IPS DF 6.9 (cell line): Measurements from ENCODE around the gene AP1G2.
"Not testable (repeated sequence)": the region's sequence is repeated elsewhere in the genome, so short reads cannot be mapped to it uniquely, and the experiment has no call there.

Experiments
- DNase-seq: peaks from one replicate; pipeline ENCODE4 v3.0.0-alpha.2; 2013; ENCODE audit warnings: low read depth, low spot score
- H3K27ac ChIP-seq: one replicate; pipeline ENCODE4 v1.5.1; 2013; ENCODE audit warnings: low read length, control low read depth
- H3K27me3 ChIP-seq: 2 replicates; pipeline ENCODE4 v1.6.1; 2013; ENCODE audit warnings: mild to moderate bottlenecking, low read length; ENCODE audit not compliant: control insufficient read depth, insufficient read depth
- H3K36me3 ChIP-seq: 2 replicates; pipeline ENCODE4 v1.6.1; 2013; ENCODE audit warnings: low read length; ENCODE audit not compliant: control insufficient read depth, insufficient read depth
- H3K4me1 ChIP-seq: 2 replicates; pipeline ENCODE4 v1.6.1; 2013; ENCODE audit warnings: low read length; ENCODE audit not compliant: control insufficient read depth, insufficient read depth
- H3K4me3 ChIP-seq: 2 replicates; pipeline ENCODE4 v1.5.1; 2013; ENCODE audit warnings: mild to moderate bottlenecking, low read length
- H3K9me3 ChIP-seq: 2 replicates; pipeline ENCODE4 v1.6.1; 2013; ENCODE audit warnings: low read length, inconsistent platforms; ENCODE audit not compliant: control insufficient read depth, insufficient read depth
- WGBS: extraction: QIAGEN DNeasy Blood & Tissue Kit; methylation state at CpG from one replicate; pipeline ENCODE4 v1.1.7; 2013; ENCODE audit warnings: mixed read lengths, missing lambda C conversion rate; ENCODE audit not compliant: insufficient read length, insufficient coverage; 5-methylcytosine and 5-hydroxymethylcytosine counted together

AP1G2 gene, protein sequence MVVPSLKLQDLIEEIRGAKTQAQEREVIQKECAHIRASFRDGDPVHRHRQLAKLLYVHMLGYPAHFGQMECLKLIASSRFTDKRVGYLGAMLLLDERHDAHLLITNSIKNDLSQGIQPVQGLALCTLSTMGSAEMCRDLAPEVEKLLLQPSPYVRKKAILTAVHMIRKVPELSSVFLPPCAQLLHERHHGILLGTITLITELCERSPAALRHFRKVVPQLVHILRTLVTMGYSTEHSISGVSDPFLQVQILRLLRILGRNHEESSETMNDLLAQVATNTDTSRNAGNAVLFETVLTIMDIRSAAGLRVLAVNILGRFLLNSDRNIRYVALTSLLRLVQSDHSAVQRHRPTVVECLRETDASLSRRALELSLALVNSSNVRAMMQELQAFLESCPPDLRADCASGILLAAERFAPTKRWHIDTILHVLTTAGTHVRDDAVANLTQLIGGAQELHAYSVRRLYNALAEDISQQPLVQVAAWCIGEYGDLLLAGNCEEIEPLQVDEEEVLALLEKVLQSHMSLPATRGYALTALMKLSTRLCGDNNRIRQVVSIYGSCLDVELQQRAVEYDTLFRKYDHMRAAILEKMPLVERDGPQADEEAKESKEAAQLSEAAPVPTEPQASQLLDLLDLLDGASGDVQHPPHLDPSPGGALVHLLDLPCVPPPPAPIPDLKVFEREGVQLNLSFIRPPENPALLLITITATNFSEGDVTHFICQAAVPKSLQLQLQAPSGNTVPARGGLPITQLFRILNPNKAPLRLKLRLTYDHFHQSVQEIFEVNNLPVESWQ

DNA sequence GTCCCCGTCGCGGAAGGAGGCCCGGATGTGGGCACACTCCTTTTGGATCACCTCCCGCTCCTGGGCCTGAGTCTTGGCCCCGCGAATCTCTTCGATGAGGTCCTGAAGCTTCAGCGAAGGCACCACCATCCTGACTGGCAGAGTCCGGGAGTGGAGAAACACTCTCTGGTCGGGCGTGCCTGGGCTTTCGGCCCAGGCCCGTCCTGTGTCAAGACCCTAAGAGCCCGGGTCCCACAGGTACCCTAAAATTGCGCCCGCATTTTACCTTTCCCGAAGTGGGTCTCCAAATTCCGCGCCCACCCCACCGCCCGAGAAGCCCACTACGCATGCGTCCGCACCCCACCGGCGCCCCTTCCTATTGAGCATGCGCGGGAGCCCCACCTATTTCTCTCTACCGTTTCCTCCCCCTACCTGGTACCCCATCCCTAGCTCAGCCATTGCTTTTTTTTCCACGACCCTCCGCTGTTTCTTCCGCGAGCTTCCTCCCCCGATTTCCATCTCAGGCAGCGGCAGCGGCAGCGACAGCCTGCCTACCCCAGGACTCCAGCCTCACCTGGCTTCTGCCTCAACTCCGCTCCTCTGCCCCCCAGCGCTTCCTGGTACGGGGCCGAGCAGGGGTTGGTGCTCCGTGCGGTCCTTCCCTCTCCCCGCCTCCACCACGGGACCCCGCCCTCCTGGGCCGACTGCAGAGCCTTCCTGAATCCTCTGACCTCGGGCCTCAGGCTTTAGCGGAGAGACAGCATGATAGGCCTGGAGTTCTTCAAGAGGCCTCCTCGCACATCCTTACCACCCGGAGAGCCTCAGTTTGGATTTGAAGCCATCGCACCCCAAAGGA is at the start of gene AP1G2:
Gene AP1G2 (minus strand): TSS at position 606 of the 835 bp plus-strand sequence. CDS start 477 bp downstream, at position 129.
- Histone ChIP-seq H3K9me3 (no peaks in the 10 kb centered on the region), H3K27ac (no peak within 1 kb of the TSS), H3K4me3 (peak within 1 kb of the TSS; percentile 68), H3K36me3 (peaks cover 6% of the 10 kb centered on the region; the same call in 1 of the 2 replicates), H3K4me1 (peaks cover 4% of the 10 kb centered on the region; the same call in 1 of the 2 replicates), H3K27me3 (no peaks in the 10 kb centered on the region)
- no CpG with 5 or more reads among the region's 53 CpGs for WGBS
- peak; percentile 72 for DNase-seq

DNA sequence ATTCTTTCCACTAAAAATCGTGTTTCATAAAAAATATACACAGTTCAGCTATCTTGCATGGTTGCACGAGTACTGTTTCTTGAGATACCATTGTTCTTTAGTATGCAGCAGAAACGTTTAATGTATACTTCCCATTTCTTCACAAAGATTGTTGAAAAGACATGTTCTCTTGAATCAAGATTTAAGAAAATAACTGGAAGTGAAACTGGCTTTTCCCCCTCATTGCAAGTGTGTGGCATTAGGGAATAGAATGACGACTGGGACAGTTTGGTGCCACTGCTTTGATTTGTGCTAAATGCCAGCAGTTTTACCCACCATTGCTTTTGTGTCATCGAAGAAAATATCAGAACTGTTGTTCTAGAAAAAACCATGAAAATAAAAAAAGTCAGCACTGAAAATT is 48.3 kb upstream of the AP1G2 start:
- no peaks in the 10 kb centered on the region for H3K4me1 ChIP-seq
- WGBS, result no CpG with 5 or more reads among the region's 5 CpGs
- no peaks in the 10 kb centered on the region for H3K27me3 ChIP-seq
- H3K4me3 ChIP-seq, result no peak overlapping the region
- no peak overlapping the region for H3K27ac ChIP-seq
- no peaks in the 10 kb centered on the region for H3K9me3 ChIP-seq
- no peak for DNase-seq
- H3K36me3 ChIP-seq, result no peaks in the 10 kb centered on the region

DNA sequence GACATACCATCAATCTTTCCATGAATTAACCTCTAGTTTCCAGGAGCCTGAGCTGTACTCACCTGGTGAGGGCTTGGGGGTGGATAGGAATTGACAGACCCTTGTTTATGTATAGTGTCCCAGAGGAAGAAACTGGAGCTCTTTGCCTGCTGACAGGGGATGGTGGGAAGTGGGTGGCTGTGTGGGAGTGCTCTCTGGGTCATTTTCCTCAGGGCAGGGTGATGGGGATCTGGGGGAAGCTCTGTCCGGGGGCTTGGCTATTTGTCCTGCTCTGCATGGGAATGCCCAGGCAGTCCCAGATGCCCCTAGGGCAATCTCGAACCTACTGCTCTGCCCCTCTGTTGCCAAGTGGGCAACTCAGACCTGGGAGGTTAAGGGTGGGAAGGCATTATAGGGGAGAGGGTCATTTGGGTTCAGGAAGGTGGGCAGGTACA is 46.8 kb upstream of the AP1G2 start:
- H3K36me3 ChIP-seq, result no peaks in the 10 kb centered on the region
- H3K4me1 ChIP-seq, result no peaks in the 10 kb centered on the region
- no peaks in the 10 kb centered on the region for H3K27me3 ChIP-seq
- no peak overlapping the region for H3K4me3 ChIP-seq
- WGBS, result no CpG with 5 or more reads among the region's 2 CpGs
- no peak overlapping the region for H3K27ac ChIP-seq
- H3K9me3 ChIP-seq, result no peaks in the 10 kb centered on the region
- DNase-seq, result no peak

DNA sequence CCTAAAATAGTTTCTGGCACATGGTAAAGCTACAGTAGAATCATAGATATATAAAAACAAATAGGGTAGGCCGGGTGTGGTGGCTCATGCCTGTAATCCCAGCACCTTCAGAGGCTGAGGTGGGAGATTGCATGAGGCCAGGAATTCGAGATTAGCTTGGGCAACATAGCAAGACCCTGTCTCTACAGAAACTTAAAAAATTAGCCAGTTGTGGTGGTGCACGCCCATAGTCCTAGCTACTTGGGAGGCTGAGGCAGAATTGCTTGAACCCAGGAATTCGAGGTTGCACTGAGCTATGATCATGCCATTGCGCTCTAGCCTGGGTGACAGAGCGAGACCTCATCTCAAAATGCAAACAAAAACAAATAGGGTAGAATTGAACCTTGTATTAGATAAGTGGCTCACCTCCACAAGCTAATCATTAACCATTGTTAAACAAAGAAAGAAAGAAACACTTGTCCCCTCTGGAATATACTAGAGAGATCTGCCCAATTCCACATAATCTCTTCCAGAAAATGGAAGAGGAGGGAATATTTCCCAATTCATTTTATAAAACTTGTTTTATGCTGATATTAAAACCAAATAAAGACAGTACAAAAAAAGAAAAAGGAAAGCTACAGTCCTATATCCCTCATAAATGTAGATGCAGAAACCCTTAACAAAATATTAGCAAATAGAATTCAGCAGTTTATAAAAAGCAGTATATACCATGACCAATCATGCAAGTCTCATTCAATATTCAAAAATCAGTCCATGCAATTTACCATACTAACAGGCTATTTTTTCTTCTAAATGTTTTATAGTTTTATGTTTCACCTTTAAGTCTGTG is 45.9 kb upstream of the AP1G2 start:
- H3K27me3 ChIP-seq, result no peaks in the 10 kb centered on the region
- no peak overlapping the region for H3K4me3 ChIP-seq
- H3K27ac ChIP-seq, result no peak overlapping the region
- H3K36me3 ChIP-seq, result no peaks in the 10 kb centered on the region
- H3K4me1 ChIP-seq, result no peaks in the 10 kb centered on the region
- no peak for DNase-seq
- WGBS, result no CpG with 5 or more reads among the region's 6 CpGs
- no peaks in the 10 kb centered on the region for H3K9me3 ChIP-seq

DNA sequence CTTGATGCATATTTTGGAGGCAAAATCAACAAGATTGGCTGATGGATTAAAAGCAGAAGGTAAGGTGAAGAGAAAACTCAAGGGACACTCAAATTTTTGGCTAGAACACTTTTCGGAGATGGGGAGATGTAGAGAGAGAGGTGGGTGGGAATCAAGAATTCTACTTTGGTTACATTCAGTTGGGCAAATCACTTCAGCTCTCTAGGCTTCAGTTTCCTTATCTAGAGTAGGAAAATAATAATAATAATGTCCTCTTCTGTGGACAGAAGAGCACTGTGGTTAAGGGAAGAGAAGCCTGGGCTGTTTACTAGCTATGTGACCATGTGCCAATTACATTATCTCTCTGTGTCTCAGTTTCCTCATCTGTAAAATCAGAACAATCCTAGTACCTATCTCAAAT is 45.2 kb upstream of the AP1G2 start:
- Histone ChIP-seq H3K4me3 (no peak overlapping the region), H3K27me3 (no peaks in the 10 kb centered on the region), H3K27ac (no peak overlapping the region), H3K4me1 (no peaks in the 10 kb centered on the region), H3K36me3 (no peaks in the 10 kb centered on the region), H3K9me3 (no peaks in the 10 kb centered on the region)
- no CpG with 5 or more reads among the region's 1 CpG for WGBS
- no peak for DNase-seq

DNA sequence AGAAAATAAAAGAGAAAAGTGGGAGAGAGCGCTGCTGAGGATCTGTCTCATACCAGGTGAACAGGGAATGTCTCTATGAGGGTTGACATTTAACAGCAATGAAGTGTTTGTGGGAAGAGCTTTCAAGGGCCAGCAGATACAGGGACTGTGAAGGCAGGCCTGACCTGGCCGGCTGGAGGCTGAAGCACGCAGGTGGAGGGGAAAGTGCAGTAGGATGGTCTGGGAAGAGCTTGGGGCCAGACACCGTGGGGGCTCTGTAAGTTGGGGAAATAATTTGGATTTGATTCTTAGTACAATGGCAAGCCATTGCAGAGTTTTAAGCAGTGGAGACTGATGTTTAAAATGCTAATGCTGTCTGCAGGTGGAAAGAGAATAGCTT is 44.8 kb upstream of the AP1G2 start:
- H3K27me3 ChIP-seq, result no peaks in the 10 kb centered on the region
- H3K36me3 ChIP-seq, result no peaks in the 10 kb centered on the region
- H3K27ac ChIP-seq, result no peak overlapping the region
- H3K4me1 ChIP-seq, result no peaks in the 10 kb centered on the region
- H3K9me3 ChIP-seq, result no peaks in the 10 kb centered on the region
- DNase-seq, result no peak
- no CpG with 5 or more reads among the region's 4 CpGs for WGBS
- no peak overlapping the region for H3K4me3 ChIP-seq

DNA sequence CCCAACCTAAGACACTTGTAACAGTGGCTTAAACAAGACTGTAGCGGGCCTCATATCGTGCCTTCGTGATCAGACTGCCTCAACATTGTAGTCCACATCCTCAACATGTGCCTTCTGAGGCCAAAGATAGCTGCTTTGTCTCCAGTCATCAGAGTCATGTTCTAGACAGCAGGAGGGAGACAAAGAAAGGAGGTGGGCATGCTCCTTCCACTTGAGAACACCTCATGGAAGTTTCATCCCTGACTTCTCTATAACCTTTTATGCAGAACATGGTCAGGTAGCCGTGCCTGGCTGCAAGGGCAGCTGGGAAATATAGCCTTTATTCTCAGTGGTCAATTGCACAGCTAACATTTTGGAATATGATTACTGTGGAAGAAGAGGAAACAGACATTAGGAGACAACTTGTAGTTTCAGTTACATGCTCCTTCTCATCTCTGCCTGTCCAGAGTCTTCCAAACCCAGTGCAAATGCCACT is 43.3 kb upstream of the AP1G2 start:
- no peak for DNase-seq
- no CpG with 5 or more reads among the region's 4 CpGs for WGBS
- Histone ChIP-seq H3K4me3 (no peak overlapping the region), H3K9me3 (no peaks in the 10 kb centered on the region), H3K4me1 (no peaks in the 10 kb centered on the region), H3K27me3 (no peaks in the 10 kb centered on the region), H3K36me3 (no peaks in the 10 kb centered on the region), H3K27ac (no peak overlapping the region)

DNA sequence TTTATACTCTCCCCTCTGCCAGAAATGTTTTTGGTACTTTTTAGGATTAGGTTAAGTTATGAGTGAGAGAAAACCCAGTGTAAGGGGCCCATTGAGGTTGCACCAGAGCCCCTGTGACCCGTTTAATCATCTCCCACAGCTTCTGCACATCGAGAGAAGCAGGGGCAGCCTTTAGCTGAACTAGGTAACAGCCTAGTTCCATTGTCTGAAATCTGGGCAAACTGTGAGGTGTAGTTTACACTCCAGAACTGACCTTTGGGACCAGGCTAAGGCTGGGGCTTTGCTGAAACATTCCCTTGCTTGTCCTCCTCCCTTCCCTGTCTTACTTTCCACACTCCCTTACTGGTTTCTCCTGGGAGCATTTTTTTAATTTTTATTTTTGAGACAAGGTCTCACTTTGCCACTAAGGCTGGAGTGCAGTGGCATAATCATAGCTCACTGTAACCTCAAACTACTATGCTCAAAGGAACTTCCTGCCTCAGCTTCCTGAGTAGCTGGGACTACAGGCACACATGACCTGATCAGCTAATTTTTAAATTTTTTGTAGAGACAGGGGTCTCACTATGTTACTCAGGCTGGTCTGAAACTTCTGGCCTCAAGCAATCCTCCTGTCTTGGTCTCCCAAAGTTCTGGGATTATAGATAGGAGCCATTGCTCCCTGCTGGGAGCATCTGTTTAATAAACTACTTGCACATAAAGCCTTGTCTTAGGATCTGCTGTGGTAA is 42.7 kb upstream of the AP1G2 start:
- Histone ChIP-seq H3K27me3 (no peaks in the 10 kb centered on the region), H3K9me3 (no peaks in the 10 kb centered on the region), H3K4me3 (no peak overlapping the region), H3K4me1 (no peaks in the 10 kb centered on the region), H3K36me3 (no peaks in the 10 kb centered on the region), H3K27ac (no peak overlapping the region)
- WGBS, result no CpG with 5 or more reads among the region's 2 CpGs
- no peak for DNase-seq

DNA sequence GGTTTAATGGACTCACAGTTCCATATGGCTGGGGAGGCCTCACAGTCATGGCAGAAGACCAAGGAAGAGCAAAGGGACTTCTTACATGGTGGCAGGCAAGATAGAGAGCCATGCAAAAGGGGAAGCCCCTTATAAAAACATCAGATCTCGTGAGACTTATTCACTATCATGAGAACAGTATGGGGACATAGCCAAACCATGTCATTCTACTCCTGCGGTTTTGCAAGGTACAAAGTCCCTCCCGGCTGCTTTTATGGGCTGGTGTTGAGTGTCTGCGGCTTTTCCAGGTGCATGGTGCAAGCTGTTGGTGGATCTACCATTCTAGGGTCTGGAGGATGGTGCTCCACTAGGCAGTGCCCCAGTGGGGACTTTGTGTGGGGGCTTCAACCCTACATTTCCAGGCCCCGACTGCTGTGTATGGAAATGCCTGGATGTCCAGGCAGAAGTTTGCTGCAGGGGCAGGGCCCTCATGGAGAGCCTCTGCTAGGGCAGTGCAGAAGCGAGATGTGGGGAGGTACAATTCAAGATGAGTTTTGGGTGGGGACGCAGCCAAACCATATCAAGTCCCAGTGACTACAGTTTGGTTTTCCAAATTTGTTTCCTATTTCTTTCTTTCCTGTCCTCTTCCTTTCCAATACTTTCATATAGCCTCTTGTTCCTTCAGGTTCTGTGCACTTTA is 42.0 kb upstream of the AP1G2 start:
- DNase-seq, H3K27ac ChIP-seq, H3K4me3 ChIP-seq, H3K36me3 ChIP-seq, H3K4me1 ChIP-seq, H3K27me3 ChIP-seq, H3K9me3 ChIP-seq: not testable (repeated sequence)
- WGBS, result no CpG with 5 or more reads among the region's 7 CpGs
